SK-N-SH (cell line): ENCODE data around the gene ZNF71. TPM values are rescaled to one million over a fixed set of nuclear protein-coding genes. Genes with fewer than 3 reads are reported as not detected.
A peak's percentile ranks its signal among the peaks of the same experiment; 100 is the strongest.

ENCODE experiments used
- CTCF ChIA-PET: fragments of 300-600, 350-600 bp; formaldehyde crosslinking; extraction: SDS; loops from one replicate; lab custom pipeline; 2021; lab: Yijun Ruan, JAX
- POLR2A ChIA-PET: fragments of 350-600 bp; sonication (Branson Sonifier 250); formaldehyde crosslinking; extraction: SDS; loops from one replicate; lab custom pipeline; 2020; ENCODE audit warnings: antibody characterized with exemption, inconsistent platforms; lab: Yijun Ruan, JAX
- DNase-seq: peaks from one replicate; pipeline ENCODE4 v3.0.0; 2012
- H2AFZ ChIP-seq: fragments of 200-600 bp; sonication (generic); 2 replicates; pipeline ENCODE4 v1.8.1; 2016; ENCODE audit warnings: antibody characterized with exemption, mild to moderate bottlenecking, low read depth
- H3F3A ChIP-seq: fragments of 200-600 bp; sonication (generic); replicated peaks from 2 replicates; pipeline ENCODE3; 2016; ENCODE audit warnings: antibody characterized with exemption, mild to moderate bottlenecking; ENCODE audit not compliant: insufficient read depth
- H3K27ac ChIP-seq, 2 experiments: fragments of 200-500 bp in 1 of 2; fragments of 200-600 bp in 1 of 2; sonication (Bioruptor generic) in 1 of 2; sonication (generic), shearing (Covaris generic) in 1 of 2; 2 replicates each; pipeline versions ENCODE4 v1.5.1 to v1.6.1; 2014 to 2016; ENCODE audit warnings: low read depth in 2 of 2, inconsistent platforms in 1 of 2, low read length in 1 of 2, mild to moderate bottlenecking in 1 of 2, mixed read lengths in 1 of 2
- H3K27me3 ChIP-seq: fragments of 200-600 bp; sonication (generic), shearing (Covaris generic); 2 replicates; pipeline ENCODE4 v1.6.1; 2016; ENCODE audit warnings: mixed run types; ENCODE audit not compliant: insufficient read depth
- H3K36me3 ChIP-seq, 2 experiments: fragments of 200-500 bp in 1 of 2; fragments of 200-600 bp in 1 of 2; sonication (Bioruptor generic) in 1 of 2; sonication (generic) in 1 of 2; replicated peaks in 1 of 2; 2 replicates each; pipeline versions ENCODE3 to v1.5.1; 2014 to 2016; ENCODE audit warnings: low read length in 1 of 2, mild to moderate bottlenecking in 1 of 2; ENCODE audit not compliant: insufficient read depth in 2 of 2, control insufficient read depth in 1 of 2
- H3K4me1 ChIP-seq, 2 experiments: fragments of 200-500 bp in 1 of 2; fragments of 200-600 bp in 1 of 2; sonication (Bioruptor generic) in 1 of 2; sonication (generic), shearing (Covaris generic) in 1 of 2; 2 replicates each; pipeline versions ENCODE4 v1.5.1 to v1.6.1; 2014 to 2016; ENCODE audit warnings: low read depth in 1 of 2, low read length in 1 of 2, mixed run types in 1 of 2; ENCODE audit not compliant: insufficient read depth in 2 of 2, control insufficient read depth in 1 of 2
- H3K4me2 ChIP-seq: fragments of 200-600 bp; sonication (generic), shearing (Covaris generic); 2 replicates; pipeline ENCODE4 v1.6.1; 2017; ENCODE audit warnings: mixed run types
- H3K4me3 ChIP-seq, 2 experiments: fragments of 200-500 bp in 1 of 2; fragments of 200-600 bp in 1 of 2; sonication (Bioruptor generic) in 1 of 2; sonication (generic), shearing (Covaris generic) in 1 of 2; 2 replicates each; pipeline versions ENCODE4 v1.5.1 to v1.8.1; 2014 to 2016; ENCODE audit warnings: low read depth in 2 of 2, inconsistent platforms in 1 of 2, low read length in 1 of 2, mild to moderate bottlenecking in 1 of 2, mixed read lengths in 1 of 2, moderate library complexity in 1 of 2
- H3K79me2 ChIP-seq: fragments of 200-600 bp; sonication (generic); 2 replicates; pipeline ENCODE4 v1.8.1; 2017; ENCODE audit warnings: mild to moderate bottlenecking; ENCODE audit not compliant: insufficient read depth
- H3K9ac ChIP-seq: fragments of 200-600 bp; sonication (generic); 2 replicates; pipeline ENCODE4 v1.6.1; 2017; ENCODE audit warnings: mixed run types
- H3K9me2 ChIP-seq: fragments of 200-600 bp; sonication (generic); 2 replicates; pipeline ENCODE4 v1.6.1; 2017; ENCODE audit warnings: mixed run types
- H3K9me3 ChIP-seq: fragments of 200-600 bp; sonication (generic); 2 replicates; pipeline ENCODE4 v1.6.1; 2017; ENCODE audit warnings: mixed run types, mild to moderate bottlenecking, moderate library complexity
- H4K20me1 ChIP-seq: fragments of 200-600 bp; sonication (generic); 2 replicates; pipeline ENCODE4 v1.6.1; 2017; ENCODE audit warnings: mild to moderate bottlenecking, mixed run types; ENCODE audit not compliant: insufficient read depth
- EP300 ChIP-seq, 2 experiments: IDR thresholded peaks; 2 replicates each; pipeline versions ENCODE4 v1.4.0 to v1.6.1; 2012; ENCODE audit warnings: borderline replicate concordance in 1 of 2, low read depth in 1 of 2, low read length in 1 of 2
- EZH2phosphoT487 ChIP-seq: fragments of 200-600 bp; sonication (generic); IDR thresholded peaks from 2 replicates; pipeline ENCODE4 v1.6.1; 2017; ENCODE audit warnings: low read depth, mixed run types, mild to moderate bottlenecking, antibody characterized with exemption, moderate library complexity, borderline replicate concordance
- FOSL2 ChIP-seq: IDR thresholded peaks from 2 replicates; pipeline ENCODE4 v1.4.0; 2012; ENCODE audit warnings: low read depth, mild to moderate bottlenecking, moderate library complexity, borderline replicate concordance
- FOXJ3 ChIP-seq: sonication (generic); formaldehyde crosslinking; IDR thresholded peaks from 2 replicates; pipeline ENCODE4 v1.5.1; 2020; ENCODE audit warnings: mild to moderate bottlenecking, missing genetic modification reagents
- FOXM1 ChIP-seq: IDR thresholded peaks from 2 replicates; pipeline ENCODE4 v1.4.0; 2012; ENCODE audit warnings: low read depth, mild to moderate bottlenecking
- GABPA ChIP-seq: IDR thresholded peaks from 2 replicates; pipeline ENCODE4 v1.4.0; 2012; ENCODE audit warnings: low read depth, mild to moderate bottlenecking
- JUND ChIP-seq: IDR thresholded peaks from 2 replicates; pipeline ENCODE4 v1.4.0; 2012
- MXI1 ChIP-seq: IDR thresholded peaks from 2 replicates; pipeline ENCODE4 v1.6.1; 2012; ENCODE audit warnings: mild to moderate bottlenecking, low read depth, low read length, improper control_type of control experiment
- NFIC ChIP-seq: IDR thresholded peaks from 2 replicates; pipeline ENCODE4 v1.4.0; 2012; ENCODE audit warnings: borderline replicate concordance
- POLR2AphosphoS5 ChIP-seq: IDR thresholded peaks from 2 replicates; pipeline ENCODE4 v1.6.1; 2012; ENCODE audit warnings: low read depth, low read length
- RAD21 ChIP-seq: IDR thresholded peaks from 2 replicates; pipeline ENCODE4 v1.6.1; 2012; ENCODE audit warnings: mild to moderate bottlenecking, low read length
- RFX5 ChIP-seq: IDR thresholded peaks from 2 replicates; pipeline ENCODE4 v1.6.1; 2012; ENCODE audit warnings: mild to moderate bottlenecking, improper control_type of control experiment, low read length
- RXRA ChIP-seq: IDR thresholded peaks from 2 replicates; pipeline ENCODE4 v1.4.0; 2012; ENCODE audit warnings: low read depth, mild to moderate bottlenecking, borderline replicate concordance
- TAF1 ChIP-seq: IDR thresholded peaks from 2 replicates; pipeline ENCODE4 v1.6.1; 2012; ENCODE audit warnings: low read depth, mild to moderate bottlenecking, low read length, moderate library complexity, borderline replicate concordance
- YY1 ChIP-seq: IDR thresholded peaks from 2 replicates; pipeline ENCODE4 v1.4.0; 2012; ENCODE audit warnings: low read depth, mild to moderate bottlenecking
- WGBS: methylation state at CpG from one replicate; pipeline ENCODE4 v1.1.6; 2017; ENCODE audit warnings: low lambda C conversion rate; 5-methylcytosine and 5-hydroxymethylcytosine counted together
- polyA plus RNA-seq, 3 experiments: library from polyadenylated mRNA; depleted of rRNA; stranded (reverse); fragments of >200 nt; gene quantifications; 2 replicates each; pipeline ENCODE4 v1.2.3, GENCODE V29; 2012
- TF ChIP-seq, protein P1 (sequence below): IDR thresholded peaks from 2 replicates; pipeline ENCODE4; 2012
- TF ChIP-seq, protein P2 (sequence below): fragments of 150-350 bp; IDR thresholded peaks from 2 replicates; pipeline ENCODE4 v1.6.1; 2016; ENCODE audit warnings: mild to moderate bottlenecking, low read depth, low read length
- TF ChIP-seq, protein P3 (sequence below): IDR thresholded peaks from 2 replicates; pipeline ENCODE4 v1.4.0; 2012; ENCODE audit warnings: low read depth
- TF ChIP-seq, protein P4 (sequence below): IDR thresholded peaks from 2 replicates; pipeline ENCODE4 v1.6.1; 2012; ENCODE audit warnings: mild to moderate bottlenecking, low read depth, low read length, moderate library complexity
- TF ChIP-seq, protein P5 (sequence below): IDR thresholded peaks from 2 replicates; pipeline ENCODE4 v1.4.0; 2012; ENCODE audit warnings: low read depth, borderline replicate concordance
- TF ChIP-seq, protein P6 (sequence below): fragments of 150-350 bp; IDR thresholded peaks from 2 replicates; pipeline ENCODE4 v1.6.1; 2017; ENCODE audit warnings: antibody characterized with exemption, low read length, low read depth, borderline replicate concordance
- TF ChIP-seq, protein P7 (sequence below): fragments of 200-600 bp; sonication (generic); IDR thresholded peaks from 2 replicates; pipeline ENCODE4 v1.6.1; 2017; ENCODE audit warnings: antibody characterized with exemption, mild to moderate bottlenecking, moderate library complexity

The ZNF71 gene
- polyA plus RNA-seq (2012; rRNA removed), result 6.3 and 7.1 TPM in 2 replicates
- polyA plus RNA-seq (2012; cell fraction: cytosol; rRNA removed), result 4.5 and 6.1 TPM in 2 replicates
- polyA plus RNA-seq (2012; cell fraction: nucleus; rRNA removed), result 4.9 and 5.0 TPM in 2 replicates

DNA sequence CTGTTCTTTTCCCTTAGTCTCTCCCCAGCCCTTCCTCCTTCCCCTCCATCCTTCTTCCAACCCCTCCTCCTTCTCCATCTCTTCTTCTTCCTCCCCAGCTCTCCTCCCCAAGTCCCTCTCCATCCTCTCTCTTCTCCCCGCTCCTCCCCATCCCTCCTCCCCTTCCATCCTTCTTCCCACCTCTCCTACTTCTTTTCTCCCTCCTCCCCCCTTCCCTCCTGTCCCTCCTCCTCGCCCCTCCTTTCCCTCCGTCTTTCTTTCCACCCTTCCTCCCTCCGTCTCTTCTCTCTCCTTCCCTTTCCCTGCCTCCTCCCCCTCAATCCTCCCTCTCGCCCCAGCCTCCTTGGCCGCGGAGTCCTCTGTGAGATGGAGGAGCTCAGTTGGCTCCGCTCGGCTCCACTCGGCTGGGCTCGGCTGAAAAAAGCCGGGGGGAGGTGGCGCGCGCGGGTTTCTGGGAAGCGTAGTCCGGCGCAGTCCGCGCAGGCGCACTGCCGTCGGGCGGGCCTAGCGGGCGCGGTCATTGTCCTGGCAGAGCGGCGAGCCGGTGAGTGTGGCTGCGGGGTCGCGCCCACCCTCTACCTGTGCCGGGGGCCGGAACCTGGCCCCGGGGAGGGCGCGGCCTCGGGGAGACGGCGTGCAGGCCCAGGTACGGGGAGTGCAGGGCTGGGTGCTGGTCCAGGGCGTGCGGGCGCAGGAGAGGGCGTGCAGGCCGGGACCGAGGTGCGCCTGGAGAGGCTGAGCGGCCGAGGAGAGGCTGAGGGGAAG, at the start of gene ZNF71:
Gene ZNF71, plus strand, starts transcription at position 520 of the 765 bp plus-strand sequence. CDS start 6,257 bp downstream, outside the sequence.
- Histone ChIP-seq H3K79me2 (peaks cover 49% of the 10 kb centered on the region), H3K9ac (peak within 1 kb of the TSS; percentile 79), H3K4me2 (peak within 1 kb of the TSS; percentile 83), H4K20me1 (no peaks in the 10 kb centered on the region), H3K27ac (peak within 1 kb of the TSS in 1 of 2 experiments; percentile 29; a peak in 1 of 4 replicates), H3K4me1 (peaks cover 0 to 5% of the 10 kb centered on the region in 2 experiments; a peak in 1 of 4 replicates), H3K27me3 (no peaks in the 10 kb centered on the region), H3K4me3 (peak within 1 kb of the TSS; percentile 56 to 95), H3K9me2 (no peaks in the 10 kb centered on the region), H3F3A (no peaks in the 10 kb centered on the region), H2AFZ (peak within 1 kb of the TSS; percentile 85), H3K36me3 (peaks cover 6 to 19% of the 10 kb centered on the region in 2 experiments), H3K9me3 (peaks cover 13% of the 10 kb centered on the region; the same call in 1 of the 2 replicates)
- CTCF ChIA-PET, result interaction anchor here (1.0 kb wide), 1 partner anchor 202 kb away, joined by 3 read pairs; the partner anchor contains the start of gene ZNF582
- POLR2A ChIA-PET, result no interaction called here
- DNase-seq, result peak; percentile 97
- 2% methylated on average over 29 of the region's 52 CpGs for WGBS
- TF ChIP-seq RFX5 (no peak), RAD21 (no peak), RXRA (no peak), EP300 (IDR thresholded peaks at IDR 0.05; ENCODE audit: borderline replicate concordance in 1 of 2, low read depth in 1 of 2, low read length in 1 of 2) (no peak), YY1 (0 out of 2 replicates have a peak, but pooled peaks have one; percentile 47), FOSL2 (no peak), MXI1 (peak; percentile 73), EZH2phosphoT487 (no peak), TAF1 (peak; percentile 61), GABPA (no peak), JUND (no peak), FOXM1 (no peak), NFIC (no peak), FOXJ3 (CRISPR knock-in tag) (no peak), POLR2AphosphoS5 (no peak; the same call in 1 of the 2 replicates)
- TF ChIP-seq, protein P1, sequence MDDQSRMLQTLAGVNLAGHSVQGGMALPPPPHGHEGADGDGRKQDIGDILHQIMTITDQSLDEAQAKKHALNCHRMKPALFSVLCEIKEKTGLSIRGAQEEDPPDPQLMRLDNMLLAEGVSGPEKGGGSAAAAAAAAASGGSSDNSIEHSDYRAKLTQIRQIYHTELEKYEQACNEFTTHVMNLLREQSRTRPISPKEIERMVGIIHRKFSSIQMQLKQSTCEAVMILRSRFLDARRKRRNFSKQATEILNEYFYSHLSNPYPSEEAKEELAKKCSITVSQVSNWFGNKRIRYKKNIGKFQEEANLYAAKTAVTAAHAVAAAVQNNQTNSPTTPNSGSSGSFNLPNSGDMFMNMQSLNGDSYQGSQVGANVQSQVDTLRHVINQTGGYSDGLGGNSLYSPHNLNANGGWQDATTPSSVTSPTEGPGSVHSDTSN, result no peak
- TF ChIP-seq, protein P2, sequence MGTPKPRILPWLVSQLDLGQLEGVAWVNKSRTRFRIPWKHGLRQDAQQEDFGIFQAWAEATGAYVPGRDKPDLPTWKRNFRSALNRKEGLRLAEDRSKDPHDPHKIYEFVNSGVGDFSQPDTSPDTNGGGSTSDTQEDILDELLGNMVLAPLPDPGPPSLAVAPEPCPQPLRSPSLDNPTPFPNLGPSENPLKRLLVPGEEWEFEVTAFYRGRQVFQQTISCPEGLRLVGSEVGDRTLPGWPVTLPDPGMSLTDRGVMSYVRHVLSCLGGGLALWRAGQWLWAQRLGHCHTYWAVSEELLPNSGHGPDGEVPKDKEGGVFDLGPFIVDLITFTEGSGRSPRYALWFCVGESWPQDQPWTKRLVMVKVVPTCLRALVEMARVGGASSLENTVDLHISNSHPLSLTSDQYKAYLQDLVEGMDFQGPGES, result no peak
- TF ChIP-seq, protein P3, sequence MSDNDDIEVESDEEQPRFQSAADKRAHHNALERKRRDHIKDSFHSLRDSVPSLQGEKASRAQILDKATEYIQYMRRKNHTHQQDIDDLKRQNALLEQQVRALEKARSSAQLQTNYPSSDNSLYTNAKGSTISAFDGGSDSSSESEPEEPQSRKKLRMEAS, result no peak
- TF ChIP-seq, protein P4, sequence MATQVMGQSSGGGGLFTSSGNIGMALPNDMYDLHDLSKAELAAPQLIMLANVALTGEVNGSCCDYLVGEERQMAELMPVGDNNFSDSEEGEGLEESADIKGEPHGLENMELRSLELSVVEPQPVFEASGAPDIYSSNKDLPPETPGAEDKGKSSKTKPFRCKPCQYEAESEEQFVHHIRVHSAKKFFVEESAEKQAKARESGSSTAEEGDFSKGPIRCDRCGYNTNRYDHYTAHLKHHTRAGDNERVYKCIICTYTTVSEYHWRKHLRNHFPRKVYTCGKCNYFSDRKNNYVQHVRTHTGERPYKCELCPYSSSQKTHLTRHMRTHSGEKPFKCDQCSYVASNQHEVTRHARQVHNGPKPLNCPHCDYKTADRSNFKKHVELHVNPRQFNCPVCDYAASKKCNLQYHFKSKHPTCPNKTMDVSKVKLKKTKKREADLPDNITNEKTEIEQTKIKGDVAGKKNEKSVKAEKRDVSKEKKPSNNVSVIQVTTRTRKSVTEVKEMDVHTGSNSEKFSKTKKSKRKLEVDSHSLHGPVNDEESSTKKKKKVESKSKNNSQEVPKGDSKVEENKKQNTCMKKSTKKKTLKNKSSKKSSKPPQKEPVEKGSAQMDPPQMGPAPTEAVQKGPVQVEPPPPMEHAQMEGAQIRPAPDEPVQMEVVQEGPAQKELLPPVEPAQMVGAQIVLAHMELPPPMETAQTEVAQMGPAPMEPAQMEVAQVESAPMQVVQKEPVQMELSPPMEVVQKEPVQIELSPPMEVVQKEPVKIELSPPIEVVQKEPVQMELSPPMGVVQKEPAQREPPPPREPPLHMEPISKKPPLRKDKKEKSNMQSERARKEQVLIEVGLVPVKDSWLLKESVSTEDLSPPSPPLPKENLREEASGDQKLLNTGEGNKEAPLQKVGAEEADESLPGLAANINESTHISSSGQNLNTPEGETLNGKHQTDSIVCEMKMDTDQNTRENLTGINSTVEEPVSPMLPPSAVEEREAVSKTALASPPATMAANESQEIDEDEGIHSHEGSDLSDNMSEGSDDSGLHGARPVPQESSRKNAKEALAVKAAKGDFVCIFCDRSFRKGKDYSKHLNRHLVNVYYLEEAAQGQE, result no peak
- TF ChIP-seq, protein P5, sequence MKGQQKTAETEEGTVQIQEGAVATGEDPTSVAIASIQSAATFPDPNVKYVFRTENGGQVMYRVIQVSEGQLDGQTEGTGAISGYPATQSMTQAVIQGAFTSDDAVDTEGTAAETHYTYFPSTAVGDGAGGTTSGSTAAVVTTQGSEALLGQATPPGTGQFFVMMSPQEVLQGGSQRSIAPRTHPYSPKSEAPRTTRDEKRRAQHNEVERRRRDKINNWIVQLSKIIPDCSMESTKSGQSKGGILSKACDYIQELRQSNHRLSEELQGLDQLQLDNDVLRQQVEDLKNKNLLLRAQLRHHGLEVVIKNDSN, result no peak
- TF ChIP-seq, protein P6, sequence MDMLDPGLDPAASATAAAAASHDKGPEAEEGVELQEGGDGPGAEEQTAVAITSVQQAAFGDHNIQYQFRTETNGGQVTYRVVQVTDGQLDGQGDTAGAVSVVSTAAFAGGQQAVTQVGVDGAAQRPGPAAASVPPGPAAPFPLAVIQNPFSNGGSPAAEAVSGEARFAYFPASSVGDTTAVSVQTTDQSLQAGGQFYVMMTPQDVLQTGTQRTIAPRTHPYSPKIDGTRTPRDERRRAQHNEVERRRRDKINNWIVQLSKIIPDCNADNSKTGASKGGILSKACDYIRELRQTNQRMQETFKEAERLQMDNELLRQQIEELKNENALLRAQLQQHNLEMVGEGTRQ, result no peak
- TF ChIP-seq, protein P7, sequence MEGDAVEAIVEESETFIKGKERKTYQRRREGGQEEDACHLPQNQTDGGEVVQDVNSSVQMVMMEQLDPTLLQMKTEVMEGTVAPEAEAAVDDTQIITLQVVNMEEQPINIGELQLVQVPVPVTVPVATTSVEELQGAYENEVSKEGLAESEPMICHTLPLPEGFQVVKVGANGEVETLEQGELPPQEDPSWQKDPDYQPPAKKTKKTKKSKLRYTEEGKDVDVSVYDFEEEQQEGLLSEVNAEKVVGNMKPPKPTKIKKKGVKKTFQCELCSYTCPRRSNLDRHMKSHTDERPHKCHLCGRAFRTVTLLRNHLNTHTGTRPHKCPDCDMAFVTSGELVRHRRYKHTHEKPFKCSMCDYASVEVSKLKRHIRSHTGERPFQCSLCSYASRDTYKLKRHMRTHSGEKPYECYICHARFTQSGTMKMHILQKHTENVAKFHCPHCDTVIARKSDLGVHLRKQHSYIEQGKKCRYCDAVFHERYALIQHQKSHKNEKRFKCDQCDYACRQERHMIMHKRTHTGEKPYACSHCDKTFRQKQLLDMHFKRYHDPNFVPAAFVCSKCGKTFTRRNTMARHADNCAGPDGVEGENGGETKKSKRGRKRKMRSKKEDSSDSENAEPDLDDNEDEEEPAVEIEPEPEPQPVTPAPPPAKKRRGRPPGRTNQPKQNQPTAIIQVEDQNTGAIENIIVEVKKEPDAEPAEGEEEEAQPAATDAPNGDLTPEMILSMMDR, result no peak
